DMS153 (cell line): ENCODE results near the gene RPP21.

Source experiments
- DNase-seq: peaks from one replicate; lab custom pipeline; 2025; lab: John Stamatoyannopoulos, UW

Gene RPP21

GRCh38 chr6:30378290-30378937 is 33.5 kb downstream of the RPP21 start:
- DNase-seq = no peak

GRCh38 chr6:30380464-30380863 is 35.5 kb downstream of the RPP21 start:
- DNase-seq = no peak

GRCh38 chr6:30386166-30386565 is 41.2 kb downstream of the RPP21 start:
- DNase-seq = no peak

GRCh38 chr6:30391240-30391639 is 46.3 kb downstream of the RPP21 start:
- no peak for DNase-seq

GRCh38 chr6:30394139-30394538 is 49.2 kb downstream of the RPP21 start:
- DNase-seq = peak; percentile 68
